Ramos (cell line): ENCODE measurements around the gene TINAGL1.

Experiments used
- in situ Hi-C: fragments of 300-500 bp; cut with MboI; formaldehyde crosslinking; loops from one replicate; pipeline ENCODE4 v1.14.3; 2022; ENCODE audit warnings: low sequenced_read_pairs; ENCODE audit not compliant: unreplicated experiment

TINAGL1 gene

DNA sequence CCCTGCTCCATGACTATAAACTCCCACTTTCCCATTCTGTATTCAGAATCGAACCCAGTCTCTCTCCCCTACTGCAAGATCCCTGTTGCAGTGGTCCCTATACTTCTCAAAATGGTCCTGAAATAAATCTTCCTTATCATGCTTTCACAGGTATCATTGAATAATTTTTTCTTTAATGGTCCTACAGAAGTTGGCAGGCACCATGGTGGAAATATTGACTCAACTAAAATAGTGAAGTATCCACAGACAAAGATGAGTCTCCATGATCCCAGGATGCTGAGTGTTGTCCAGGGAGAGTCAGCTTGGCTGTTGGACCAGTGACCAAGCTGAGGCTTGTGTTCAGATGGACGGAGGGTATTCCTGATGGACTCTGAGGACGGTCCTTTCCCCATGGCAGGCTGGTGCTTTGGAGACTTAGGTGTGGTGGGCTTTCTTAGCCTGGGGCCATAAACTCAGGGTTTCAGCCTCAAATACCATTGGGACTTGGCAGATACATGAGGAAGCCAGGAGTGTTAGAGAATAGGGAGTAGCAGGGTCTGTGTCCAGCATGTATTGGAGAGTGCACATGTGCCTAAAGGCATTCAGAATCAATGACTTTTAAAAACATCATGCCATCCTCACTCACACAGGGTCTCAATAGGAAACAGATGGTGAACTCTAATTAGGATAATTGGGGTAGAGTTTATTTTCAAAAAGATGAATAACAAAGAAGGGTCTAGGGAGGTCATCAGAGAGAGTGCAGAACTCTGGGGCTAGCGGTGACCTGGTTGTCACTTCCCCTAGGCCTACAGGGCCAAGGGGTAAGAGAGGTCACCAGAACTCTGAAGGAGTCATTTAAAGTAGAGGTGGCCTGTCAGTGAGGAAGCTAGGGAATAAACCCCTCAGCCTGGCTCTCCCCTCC, 19.8 kb downstream of the TINAGL1 start:
- in situ Hi-C loops, result no loop called here

DNA sequence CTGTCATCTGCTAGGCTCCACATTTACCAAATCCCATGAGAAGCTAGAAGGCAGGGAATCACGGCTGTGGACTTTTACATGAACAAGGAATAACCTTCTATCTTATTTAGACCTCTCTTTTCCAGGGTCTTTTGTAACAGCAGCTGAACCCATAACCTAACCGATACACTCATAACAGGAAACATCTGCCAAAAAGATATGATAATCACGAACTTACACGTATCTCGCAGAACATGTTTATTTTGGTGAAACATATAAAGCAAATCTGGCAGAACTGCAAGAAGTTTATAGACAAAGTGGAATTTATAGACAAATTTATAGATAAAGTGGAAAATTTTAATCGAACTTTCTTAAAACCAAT, 20.4 kb downstream of the TINAGL1 start:
- in situ Hi-C loops, result no loop called here

DNA sequence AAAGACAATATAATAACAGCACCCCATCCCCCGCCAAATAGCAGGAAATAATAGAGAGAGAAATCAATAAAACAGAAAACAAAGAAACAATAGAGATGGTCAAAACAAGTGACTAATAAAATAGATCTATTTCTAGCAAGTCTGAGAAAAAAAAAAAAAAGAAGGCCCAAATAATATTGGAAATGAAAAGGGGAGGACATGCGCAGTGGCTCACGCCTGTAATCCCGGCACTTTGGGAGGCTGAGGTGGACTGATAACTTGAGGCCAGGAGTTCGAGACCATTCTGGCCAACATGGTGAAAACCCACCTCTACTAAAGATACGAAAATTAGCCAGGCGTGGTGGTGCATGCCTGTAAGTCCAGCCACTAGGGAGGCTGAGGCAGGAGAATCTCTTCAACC, 22.7 kb downstream of the TINAGL1 start:
- in situ Hi-C loops, result no loop called here

- in situ Hi-C loops, result no loop called here
Observed at GRCh38 chr1:31600641-31601040, 24.3 kb downstream of the TINAGL1 start.

GRCh38 chr1:31602081-31602480, 25.8 kb downstream of the TINAGL1 start:
- in situ Hi-C loops, result no loop called here

- in situ Hi-C loops, result no loop called here
Observed at GRCh38 chr1:31605908-31606427, 29.7 kb downstream of the TINAGL1 start.

GRCh38 chr1:31607360-31607759, 31.0 kb downstream of the TINAGL1 start:
- in situ Hi-C loops, result no loop called here

DNA sequence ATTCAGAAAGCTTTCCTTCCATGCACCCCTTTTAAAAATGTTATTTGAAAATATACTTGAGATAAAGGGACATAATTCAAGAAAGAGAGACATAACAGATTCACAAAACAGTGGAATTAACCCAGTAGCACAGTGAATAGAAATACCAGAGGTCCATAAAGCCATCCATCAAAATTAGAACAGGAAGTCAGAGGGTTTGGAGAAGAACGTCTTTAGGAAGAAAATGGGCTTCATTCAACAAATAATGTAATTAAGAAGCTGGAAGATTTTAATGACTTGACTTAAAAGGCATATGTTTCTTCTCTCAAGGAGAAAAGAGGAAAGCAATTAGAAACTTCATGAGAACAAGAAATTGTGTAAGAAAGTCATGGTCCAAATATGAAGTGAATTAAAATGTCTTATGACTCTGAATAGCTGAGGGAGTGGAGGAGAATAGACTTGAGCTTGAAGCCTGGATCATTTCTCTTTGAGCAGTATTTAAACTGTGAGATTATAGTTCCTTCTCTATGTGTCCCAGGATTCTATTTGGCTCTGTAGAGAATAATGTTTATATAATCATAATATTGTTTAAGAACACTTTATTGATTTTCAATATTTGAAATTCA, 33.3 kb downstream of the TINAGL1 start:
- in situ Hi-C loops, result no loop called here

- in situ Hi-C loops, result no loop called here
Observed at GRCh38 chr1:31614414-31615005, 38.2 kb downstream of the TINAGL1 start.

GRCh38 chr1:31615414-31615813, 39.1 kb downstream of the TINAGL1 start:
- in situ Hi-C loops, result no loop called here

DNA sequence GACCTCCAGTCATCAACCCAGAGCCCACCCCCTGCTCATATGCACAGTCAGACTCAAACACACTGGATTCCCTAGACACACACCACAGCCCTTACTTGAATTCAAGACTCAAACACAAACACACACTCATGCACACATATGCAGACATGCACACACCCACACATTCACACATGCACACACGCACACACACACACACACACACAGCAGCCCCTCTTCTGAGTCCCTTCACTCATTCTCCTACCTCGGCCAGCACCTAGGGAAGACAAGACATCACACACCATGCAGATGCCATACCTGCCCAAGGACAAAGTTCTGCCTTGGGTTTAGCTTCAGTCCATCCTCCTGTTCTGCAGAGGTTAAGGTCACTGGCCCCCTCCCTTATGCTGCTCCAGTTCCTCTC, 39.6 kb downstream of the TINAGL1 start:
- in situ Hi-C loops, result no loop called here

- in situ Hi-C loops, result no loop called here
Observed at GRCh38 chr1:31617218-31617915, 41.1 kb downstream of the TINAGL1 start, which contains the start of gene HCRTR1. Gene HCRTR1, plus strand, starts transcription at chr1:31617689. Its CDS starts 1,504 bp downstream, at chr1:31619193.

DNA sequence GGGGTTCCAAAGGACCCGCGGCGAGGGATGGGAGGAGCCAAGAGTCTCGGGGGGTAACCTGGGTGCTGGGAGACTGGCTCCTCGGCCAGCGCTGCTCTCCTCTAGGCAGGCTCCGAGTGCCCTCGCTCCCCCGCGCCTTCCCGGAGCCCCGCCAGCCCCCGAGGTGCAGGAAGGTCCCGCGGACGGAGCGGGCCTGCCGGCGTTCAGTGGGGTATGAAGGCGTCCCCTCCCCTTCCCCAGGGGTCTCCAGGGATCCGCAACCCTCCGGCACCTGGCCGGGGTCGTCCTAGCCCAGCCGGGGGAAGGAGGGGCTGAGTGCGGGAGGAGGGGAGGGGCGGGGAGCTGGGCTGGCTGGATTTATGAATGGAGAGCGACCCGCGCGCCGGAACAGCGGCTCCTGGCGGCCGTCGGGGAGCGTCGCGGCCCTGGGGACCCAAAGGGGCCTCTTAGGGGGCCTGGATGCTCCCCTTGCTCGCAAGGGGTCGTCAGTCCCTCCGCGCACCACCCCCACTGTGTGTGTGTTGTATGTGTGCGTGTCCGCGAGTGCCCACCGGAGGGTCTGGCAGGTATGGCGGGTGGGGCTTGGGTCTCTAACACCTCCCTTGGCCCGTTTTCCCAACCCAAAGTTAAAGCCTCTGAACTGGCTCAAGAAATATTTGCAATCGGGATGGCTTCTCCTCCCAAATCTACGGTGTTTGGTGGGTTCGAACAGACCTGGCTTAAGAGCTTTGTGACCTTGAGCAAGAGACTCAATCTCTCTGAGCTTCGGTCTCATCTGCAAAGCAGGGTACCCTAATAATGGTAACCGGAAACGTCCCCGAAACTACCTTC, 41.8 kb downstream of the TINAGL1 start:
- in situ Hi-C loops, result no loop called here

- in situ Hi-C loops, result no loop called here
Observed at GRCh38 chr1:31618916-31619846, 42.9 kb downstream of the TINAGL1 start.

- in situ Hi-C loops, result no loop called here
Observed at GRCh38 chr1:31620631-31621497, 44.5 kb downstream of the TINAGL1 start.

GRCh38 chr1:31621498-31621820, 45.1 kb downstream of the TINAGL1 start:
- in situ Hi-C loops, result no loop called here

GRCh38 chr1:31621847-31622730, 45.8 kb downstream of the TINAGL1 start:
- in situ Hi-C loops, result no loop called here
